GM21737 (cell line): Measurements from ENCODE around the gene CUL5.
"Not testable (repeated sequence)": the region's sequence is repeated elsewhere in the genome, so short reads cannot be mapped to it uniquely, and the experiment has no call there.

Experiments
- ATAC-seq: cut with Tn5 transposase; IDR thresholded peaks from one replicate; pipeline ENCODE4 v1.9.1; 2021; ENCODE audit warnings: mild to moderate bottlenecking, moderate library complexity; ENCODE audit not compliant: unreplicated experiment

CUL5 gene

DNA sequence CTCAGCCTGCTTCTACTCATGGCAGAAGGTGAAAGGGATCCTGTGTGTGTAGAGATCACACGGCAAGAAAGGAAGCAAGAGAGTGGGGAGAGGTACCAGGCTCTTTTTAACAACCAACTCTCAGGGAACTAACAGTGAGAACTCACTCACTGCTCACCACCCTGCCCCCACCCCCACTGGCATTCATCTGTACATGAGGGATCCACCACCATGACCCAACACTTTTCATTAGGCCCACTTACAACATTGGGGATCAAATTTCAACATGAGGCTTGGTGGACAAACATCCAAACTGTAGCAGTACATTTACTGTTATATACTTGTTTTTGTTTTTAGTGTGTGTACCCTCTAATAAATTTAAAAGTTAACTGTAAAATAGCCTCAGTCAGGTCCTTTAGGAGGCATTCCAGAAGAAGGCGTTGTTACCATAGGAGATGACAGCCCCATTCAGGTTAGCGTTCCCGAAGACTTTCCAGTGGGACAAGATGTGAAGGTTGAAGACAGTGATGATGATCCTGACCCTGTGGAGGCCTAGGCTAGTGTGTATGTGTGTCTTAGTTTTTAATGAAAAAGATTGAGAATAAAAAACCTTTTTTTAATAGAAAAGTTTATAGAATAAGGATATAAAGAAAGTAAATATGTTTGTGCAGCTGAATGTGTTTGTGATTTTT, 11.3 kb downstream of the CUL5 start:
- ATAC-seq = no peak

DNA sequence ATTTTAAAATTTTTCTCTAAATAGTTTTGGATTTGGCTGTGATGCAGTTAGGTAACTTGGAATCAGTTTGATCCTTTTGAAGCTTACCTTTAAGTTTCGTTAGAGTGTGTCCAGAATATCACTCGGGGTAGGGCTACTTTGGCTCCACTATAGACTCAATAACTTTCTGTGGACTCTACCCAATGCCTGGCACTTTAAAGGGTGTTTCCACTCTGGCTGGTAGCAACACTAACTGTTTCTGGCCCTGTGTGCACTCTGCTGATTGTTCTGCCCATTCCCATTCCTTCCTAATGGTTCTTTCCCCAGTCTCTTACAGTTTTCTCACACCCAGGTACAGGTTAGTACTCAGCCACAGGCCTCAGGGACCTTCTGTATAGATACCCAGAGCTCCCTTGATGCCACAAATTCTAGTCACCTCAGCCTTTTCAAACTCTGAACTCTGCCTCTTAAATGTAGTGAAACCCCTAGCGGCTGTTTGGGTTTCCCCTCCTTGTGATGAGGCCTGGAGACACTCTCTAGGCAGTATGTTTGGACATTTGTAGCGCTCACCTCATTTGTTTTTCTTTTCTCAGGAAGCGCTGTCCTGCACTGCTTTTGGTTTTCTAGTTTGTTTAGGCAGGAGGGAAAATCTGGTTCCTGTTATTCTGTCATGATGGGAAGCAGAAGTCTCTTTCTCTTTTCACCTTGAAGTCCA, 16.8 kb downstream of the CUL5 start:
- peak; percentile 93 for ATAC-seq

DNA sequence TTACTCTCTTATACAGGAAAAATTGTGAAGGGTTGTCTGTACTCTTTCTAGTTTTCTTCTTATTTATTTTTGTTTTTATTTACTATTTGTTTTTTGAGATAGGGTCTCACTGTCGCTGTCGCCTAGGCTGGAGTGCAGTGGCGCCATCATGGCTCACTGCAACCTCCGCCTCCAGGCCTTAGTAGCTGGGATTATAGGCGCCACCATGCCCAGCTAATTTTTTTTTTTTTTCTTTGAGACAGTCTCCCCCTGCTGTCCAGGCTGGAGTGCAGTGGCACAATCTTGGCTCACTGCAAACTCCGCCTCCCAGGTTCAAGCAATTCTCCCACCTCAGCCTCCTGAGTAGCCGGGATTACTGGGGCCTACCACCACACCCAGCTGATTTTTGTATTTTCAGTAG, 18.4 kb downstream of the CUL5 start:
- ATAC-seq = no peak

DNA sequence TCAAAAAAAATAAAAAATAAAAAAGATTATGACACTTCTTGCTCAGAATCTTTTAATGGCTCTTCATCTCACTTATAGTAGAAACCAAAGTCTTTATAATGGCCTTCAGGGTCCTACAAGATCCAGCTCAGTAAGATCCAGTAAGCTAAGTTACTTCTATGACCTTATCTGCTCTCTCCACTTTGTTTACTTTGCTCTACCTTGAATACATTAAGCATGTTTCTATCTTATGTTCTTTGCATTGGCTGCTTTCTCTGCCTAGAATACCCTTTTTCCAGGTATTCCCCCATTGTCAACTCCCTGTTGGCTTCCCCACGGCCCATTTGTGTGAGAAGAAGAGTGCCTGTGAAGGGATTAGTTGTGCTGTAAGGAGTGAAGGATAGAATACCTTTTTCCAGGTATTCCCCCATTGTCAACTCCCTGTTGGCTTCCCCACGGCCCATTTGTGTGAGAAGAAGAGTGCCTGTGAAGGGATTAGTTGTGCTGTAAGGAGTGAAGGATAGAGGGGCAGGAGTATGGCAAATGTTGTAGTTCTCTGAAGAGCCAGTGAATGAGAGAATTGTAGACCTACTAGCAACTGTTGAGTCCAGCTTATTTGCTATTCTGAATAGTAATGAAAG, 20.2 kb downstream of the CUL5 start:
- ATAC-seq = not testable (repeated sequence)

DNA sequence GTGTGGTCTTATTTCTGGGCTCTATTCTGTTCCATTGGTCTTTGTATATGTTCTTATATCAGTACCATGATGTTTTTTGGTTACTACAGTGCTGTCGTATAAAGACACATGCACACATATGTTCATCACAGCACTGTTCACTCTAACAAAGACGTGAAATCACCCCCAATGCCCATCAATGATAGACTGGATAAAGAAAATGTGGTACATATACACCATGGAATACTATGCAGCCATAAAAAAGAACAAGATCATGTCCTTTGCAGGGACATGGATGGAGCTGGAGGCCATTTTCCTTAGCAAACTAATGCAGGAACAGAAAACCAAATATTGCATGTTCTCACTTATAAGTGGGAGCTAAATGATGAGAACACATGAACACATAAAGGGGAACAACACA, 22.9 kb downstream of the CUL5 start:
- not testable (repeated sequence) for ATAC-seq

DNA sequence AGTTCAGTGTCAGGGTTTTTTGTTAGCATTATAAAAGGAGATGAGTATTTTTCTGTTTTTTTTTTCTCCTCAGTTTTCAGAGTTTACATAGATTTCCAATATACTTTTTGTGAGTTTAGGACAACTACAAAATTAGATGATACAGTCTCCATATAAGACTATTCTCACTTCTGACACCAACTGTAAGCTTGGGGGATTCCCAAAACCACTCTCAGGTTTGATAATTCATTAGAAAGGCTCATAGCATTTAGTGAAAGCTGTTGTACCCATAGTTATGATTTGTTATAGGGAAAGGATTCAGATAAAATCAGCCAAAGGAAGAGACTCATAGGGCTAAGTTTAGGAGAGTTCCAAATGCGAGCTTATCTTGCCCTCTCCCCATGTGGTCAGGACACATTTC, 24.1 kb downstream of the CUL5 start:
- ATAC-seq = no peak

DNA sequence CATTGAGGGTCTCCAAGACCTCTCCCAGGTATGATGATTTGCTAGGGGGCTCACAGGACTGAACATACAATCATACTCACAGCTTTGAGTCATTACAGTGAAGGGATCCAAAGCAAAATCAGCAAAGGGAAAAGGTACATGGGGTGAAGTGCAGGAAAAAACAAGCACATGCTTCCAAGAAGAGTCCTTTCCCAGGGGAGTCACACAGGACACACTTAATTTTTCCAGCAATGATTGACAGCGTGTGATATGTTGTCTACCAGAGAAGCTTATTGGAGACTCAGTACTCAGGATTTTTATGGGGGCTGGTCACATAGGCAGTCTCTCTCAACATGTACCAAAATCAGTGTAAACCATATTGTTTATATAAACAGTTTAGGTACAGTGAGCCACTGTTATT, 25.3 kb downstream of the CUL5 start:
- ATAC-seq = no peak

DNA sequence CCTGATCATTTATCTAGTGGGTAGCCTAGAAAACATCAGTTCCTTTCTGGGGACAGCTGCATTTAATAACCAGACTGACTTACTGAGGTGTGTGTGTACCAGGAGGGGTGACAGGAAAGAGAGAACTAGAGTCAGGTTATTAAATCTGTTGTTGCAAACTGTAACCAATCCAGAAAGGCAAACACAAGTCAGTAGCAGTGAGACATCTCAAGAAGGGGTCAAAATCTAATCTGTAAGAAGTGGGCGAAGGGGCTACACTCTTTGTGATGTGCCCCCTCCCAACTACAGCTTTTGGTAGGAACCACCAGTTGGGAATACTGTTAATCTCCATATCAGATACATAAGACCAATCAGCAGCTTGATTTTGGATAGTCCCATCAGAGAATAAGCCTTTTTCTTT, 26.3 kb downstream of the CUL5 start:
- ATAC-seq = no peak

DNA sequence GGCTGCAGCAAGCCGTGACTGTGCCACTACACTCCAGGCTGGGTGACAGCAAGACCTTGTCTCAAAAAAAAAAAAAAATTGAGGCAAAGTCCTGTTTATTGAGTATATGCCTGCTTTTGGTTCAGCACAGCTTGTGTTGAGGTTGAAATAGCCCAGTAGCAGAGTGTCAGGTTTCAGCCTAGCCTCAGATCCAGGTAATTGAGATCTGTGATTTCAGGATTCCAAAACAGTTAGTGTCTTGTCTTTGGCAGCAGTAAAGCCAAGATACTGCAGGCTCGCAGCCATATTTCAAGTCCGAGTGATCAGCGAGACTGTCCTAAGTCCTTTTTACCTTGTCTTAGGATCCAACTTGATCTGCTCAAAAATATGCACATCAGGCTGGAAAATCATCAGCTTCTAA, 27.0 kb downstream of the CUL5 start:
- ATAC-seq = no peak

DNA sequence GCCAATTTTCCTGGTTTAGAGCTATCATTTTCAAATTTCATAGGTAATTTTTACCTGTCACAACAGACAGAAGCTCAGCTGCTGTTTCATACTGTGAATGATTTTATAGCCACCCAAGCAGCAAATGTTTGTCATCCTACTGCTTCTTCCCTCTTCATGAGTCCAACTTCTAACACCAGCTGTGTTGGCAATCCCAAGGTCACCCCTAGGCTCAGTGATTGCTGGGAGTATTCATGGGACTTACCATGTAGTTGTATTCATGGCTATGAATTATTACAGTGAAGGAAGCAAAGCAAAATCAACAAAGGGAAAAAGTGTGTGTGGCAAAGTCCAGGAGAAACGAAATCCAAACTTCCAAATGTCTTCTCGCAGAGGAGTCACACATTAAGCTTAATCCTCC, 28.5 kb downstream of the CUL5 start:
- ATAC-seq = no peak

DNA sequence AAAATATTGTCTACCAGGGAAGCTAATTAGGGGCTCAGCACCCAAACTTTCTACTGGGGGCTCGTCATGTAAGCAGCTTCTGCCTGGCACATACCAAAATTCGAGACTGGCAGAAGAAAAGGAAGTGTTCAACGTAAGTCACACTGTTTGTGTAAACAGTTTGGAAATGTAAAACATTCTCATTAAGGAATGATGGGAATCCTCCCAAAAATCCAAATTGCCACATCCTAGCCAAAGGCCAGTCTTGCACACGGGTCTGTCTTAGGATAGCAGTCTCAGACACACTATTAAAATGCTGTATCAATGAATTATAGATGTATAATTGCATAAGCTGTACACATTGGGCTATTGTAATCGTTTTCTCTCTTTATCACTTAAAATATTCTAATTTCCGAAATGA, 28.9 kb downstream of the CUL5 start:
- no peak for ATAC-seq

DNA sequence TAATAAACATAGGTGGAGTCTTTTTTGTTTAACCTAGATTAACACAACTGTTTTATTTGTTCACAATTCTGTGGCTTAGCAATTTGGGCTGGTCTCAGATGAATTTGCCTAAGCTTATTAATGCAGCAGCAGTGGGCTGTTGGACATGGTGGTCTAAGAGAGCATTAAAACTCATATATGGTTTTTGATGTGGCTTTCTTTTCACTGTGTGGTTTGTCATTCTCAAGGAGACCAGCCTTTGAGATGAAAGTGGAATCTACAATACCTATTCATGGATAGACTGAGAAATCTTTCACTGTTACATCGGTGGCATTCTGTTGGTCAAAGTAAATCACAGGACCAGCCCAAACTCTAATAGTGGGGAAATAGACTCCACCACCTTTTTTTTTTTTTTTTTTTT, 39.6 kb downstream of the CUL5 start:
- ATAC-seq = no peak

DNA sequence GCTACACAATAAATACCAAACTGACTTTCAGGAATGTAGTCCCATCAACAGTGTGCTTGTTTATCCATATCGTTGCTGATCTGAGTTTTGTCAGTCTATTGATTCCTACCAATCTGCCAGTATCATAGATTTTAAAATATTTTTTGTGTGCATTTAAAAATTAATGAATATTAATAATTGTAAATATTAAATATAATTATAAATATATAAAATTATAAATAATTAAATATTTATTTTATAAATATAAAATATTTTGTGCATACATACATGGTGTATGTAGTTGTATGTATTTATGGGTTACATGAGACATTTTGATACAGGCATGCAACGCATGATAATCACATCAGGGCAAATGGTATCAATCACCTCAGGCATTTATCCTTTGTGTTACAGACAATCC, 53.6 kb downstream of the CUL5 start:
- ATAC-seq = no peak

DNA sequence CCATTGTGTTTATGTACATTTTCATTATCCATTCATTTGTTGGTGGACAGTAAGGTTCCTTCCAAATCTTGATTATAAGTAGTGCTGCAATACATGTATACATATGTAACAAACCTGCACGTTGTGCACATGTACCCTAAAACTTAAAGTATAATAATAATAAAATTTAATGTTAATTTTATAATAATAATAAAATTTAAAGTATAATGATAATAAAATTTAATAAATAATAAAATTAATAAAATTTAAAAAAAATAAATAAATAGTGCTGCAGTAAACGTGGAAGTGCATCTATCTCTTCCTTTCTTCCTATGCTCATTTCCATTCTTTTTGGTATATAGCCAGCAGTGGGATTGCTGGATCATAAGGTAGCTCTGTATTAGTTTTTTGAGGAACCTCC, 54.7 kb downstream of the CUL5 start:
- no peak for ATAC-seq

DNA sequence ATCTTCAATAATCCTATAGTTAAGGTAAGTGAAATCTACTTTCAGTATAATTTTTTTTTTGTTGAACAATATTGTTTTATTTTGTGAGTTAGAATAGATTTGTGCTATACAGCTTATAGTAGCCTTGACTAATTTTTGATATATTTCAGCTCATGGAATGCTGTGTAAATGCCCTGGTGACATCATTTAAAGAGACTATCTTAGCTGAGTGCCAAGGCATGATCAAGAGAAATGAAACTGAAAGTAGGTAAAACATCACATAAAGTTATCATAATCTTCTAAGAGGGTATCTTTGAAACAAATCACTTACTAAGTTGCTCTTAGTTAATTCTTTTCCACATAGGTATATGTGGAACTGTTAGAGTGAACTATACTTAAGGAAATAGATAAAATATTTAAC, 61.2 kb downstream of the CUL5 start:
- ATAC-seq = no peak

DNA sequence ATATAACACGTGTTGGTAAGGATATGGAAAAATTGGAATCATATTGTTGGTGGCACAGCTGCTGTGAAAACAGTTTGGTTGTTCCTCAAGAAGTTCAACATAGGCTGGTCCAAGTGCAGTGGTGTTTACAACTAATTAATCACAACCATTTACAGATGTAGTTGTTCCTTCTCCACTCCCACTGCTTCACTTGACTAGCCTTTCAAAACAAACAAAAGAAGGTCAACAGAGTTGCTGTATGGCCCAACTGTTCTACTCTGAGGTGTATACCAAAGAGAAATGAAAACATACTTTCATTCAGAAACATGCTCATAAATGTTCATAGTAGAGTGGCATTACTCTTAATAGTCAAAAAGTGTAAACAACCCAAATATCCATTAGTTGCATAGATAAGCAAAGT, 76.1 kb downstream of the CUL5 start:
- ATAC-seq = no peak

DNA sequence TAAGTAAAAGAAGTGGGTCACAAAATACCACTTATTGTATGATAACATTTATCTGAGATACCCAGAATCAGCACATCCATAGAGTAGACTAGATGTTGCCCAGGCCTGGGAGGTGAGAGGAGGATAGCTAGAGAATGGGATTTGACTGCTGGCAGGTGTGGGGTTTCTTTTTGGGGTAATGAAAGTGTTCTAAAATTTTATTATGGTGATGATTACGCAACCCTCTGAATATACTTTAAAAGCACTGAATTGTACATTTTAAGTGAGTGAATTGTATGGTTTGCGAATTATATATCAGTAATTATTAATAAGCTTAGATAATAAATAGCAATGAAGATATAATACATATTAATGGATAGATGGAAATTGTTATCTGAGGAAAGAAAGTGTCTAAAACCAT, 77.0 kb downstream of the CUL5 start:
- ATAC-seq = no peak

DNA sequence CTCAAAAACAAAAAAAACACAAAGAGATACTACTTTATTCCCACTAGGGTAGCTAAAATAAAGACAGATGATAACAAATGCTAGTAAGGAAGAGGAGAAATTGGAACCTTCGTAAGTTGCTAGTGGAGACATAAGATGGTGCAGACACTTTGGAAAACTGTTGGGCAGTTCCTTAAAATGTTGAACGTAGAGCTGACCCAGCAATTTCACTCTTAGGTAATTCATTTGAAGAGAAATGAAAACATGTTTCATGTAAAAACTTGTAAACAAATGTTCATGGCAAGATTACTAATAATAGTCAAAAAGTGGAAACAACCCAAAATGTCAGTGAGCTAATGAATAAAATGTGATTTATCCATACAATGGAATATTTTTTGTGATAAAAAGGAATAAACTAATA, 83.4 kb downstream of the CUL5 start:
- no peak for ATAC-seq

DNA sequence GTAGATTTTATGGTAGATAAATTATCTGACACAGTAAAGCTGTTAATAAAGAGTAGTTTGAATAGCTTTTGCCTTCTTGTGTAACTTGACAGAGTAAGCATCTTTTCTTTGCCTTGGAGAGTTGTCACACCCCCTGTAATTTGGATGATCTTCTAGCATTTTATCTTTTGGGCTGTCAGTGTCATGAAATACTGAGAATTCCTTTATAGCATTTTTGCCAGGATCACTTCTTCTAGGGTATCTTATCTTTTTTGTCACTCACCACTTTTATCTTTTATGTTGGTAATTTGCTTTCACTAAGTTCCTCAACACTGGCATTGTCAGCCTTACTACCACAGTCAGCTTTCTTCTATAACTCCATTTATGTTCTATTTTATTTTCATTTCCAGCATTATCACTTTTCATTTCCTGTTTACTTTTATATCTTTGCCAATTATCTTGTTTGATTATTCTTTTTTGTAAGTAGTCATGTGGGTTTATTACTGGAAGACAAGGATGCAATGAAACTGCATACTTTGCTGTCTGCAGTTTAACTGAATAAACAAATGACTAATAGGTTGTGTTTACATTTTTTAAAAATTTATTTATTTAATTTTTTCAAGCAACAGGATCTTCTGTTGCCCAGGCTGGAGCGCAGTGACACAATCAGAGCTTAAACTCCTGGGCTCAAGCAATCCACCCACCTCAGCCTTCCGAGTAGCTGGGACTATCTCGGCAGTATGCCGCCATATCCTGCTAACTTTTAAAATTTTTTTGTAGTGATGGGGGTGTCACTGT, 84.6 kb downstream of the CUL5 start:
- ATAC-seq = no peak

DNA sequence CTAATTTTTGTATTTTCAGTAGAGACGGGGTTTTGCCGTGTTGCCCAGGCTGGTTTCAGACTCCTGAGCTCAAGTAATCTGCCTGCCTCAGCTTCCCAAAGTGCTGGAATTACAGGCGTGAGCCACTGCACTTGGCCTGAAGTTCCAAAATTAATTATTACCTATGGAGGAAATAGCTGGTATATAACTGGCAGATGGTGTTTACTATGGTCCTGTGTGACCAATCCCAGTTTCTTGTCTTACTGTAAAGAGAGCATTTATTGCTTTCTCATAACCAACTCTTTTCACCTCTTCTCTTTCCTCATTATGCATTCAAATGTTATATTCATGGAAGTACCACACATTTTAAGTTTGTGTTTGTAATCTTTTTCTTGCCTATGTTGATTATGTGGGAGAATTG, 88.5 kb downstream of the CUL5 start:
- ATAC-seq = no peak

DNA sequence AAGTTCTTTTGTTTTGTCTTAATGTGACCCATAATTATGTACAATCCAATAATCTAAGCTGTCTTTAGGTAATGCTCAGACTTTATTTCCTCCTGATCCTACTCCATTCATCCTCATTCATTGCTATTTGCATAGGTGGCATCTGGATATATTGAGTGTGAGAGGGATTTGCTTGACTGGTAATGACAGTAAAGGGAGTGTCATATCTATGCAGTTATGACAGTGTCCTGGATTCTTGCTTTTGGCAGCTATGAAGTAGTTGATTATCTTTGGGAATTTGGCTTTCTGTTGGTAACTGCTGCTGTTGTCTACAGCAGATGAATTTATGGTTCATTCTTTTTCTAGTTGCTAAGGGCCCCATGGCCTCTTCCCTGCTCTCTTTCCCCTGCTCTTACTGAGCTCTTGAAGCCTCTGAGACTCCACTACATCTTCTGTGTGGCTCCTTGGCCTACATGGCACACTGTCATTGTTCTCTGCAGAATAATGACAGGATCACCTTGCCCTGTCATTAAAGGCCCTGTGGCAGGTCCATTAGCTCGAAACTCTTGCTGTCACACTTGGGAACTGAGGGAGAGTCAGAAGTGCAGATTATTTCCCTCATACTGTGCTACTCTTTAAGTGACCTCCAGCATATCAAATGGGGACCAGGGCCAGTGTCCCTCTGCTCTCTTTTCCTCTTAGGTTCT, 92.5 kb downstream of the CUL5 start:
- ATAC-seq = no peak
